ENCODE data around the gene COLEC11.

COLEC11 gene

DNA sequence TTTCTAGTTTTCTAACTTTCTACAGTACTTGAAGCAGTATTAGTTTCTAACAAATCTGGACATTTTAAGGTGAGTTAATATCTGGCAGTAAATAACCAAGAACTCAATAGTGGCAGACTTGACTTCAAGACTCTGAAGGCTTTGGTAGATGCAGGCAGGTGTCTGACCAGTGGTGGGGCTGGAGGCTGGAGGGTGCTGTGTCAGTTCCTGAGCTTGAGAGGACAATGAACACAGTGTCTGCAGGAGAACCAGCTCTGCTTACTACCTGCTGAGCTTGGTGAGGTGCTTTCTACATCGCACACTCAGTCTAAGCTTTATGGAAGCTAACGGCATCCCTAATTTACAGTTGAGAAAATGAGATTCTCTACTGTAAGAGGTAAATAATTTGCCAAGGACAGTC is 84.3 kb downstream of the COLEC11 start:
- DNase-seq = no peak

DNA sequence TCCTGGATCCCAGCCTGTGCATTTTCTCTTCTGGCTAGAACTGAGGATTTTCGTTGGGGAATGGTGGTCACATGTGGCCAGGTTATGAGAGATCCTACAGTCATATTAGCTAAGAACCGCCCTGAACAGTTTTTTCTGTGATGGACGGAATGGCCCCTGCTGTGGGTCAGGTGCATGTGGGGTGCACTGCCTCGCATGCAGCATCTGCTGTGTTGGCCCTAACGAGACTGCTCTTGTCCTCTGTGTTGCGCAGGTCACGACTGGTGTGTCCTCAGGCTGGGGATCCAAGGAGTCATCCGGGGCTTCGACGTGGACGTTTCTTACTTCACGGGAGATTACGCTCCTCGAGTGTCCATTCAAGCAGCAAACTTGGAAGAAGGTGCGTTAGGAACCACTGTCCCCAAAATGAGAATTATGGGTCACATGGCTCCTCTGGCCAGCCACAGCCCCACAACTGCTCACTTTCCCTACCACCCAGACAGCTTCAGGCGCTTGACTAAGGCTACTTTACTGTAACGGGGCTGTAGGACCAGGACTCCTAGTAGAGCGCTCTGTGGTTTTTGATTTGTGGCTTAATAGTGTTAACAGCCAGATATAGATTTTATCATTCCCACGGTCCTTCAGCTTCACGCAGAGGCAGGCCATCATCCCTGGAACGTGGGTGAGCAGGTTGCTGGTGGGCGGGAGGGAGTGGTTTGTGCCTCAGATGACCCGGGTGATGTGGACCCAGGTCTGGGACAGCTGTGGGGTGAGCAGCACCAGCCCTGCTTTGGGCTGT is 84.9 kb downstream of the COLEC11 start:
- no peak for DNase-seq

DNA sequence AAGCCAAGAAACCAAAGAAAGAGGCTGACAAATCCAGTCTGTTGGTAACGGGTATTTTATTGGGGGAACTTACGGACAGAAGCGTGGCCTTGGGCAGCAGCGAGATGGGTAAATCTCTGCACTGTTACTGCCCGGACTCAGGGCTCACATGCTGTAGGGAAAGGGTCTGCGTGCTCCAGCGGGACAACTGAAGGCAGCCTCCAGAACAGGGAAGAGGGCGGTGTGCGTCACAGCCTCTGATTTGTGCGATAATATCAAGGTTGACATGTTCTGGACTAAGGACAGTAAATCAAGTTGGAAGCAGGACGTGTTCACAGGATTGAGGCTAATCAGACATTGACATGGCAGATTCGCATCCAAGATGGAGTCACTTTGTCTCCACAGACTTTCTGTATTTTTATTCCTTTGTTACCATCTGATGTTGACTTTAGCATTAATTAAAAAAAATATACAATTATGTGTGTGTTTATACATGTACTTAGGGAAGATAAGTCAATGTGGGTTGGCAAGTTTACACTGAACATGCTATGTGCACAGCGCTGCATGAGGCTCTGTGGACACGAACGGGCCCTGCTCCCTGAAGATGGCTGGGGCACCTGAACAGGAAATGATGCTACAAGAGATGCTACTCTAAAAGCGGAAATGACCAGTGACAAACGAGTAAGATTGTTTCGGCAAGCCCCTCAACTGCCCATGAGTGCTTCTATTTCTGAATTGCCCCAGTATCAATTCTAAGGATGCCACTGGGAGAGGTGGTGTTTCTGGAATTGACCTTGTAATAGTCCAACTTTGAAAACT is 85.8 kb downstream of the COLEC11 start:
- DNase-seq = no peak

DNA sequence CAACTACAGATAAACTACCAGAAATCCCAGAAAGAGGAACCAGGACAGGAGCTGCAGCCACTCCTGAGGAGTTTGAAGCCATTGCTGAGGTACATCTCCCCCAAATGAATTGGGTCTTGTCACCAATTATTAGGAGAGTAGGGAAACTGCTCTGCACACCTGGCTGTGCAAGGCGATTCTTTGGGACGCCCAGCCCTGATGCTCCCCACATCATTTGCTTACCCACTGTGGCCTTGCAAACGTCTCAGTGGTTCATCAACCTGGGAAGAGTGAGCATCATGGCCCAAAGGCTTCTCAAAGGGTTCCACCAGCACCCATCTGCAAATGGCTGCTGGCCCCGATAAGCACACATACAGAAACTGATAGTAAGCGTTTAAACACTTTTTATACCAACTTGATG is 86.7 kb downstream of the COLEC11 start:
- no peak for DNase-seq

DNA sequence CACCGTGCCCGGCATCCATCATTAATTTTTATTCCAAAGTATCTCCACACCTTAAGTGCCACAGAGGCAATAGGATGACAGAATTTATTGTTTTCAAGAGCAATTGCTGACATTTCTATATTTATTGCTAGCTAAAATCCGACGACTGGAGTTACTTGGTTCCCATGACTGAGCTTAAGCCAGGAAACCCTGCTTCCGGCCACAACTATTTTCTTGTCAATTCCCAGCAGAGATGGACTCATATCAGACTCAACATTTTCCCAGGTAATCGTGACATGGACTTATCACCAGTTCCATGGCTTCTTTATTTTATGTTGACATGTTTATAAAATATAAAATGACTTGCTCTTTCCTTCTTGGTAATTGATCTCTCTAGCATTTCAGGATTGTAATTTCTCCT is 87.9 kb downstream of the COLEC11 start:
- DNase-seq = no peak

DNA sequence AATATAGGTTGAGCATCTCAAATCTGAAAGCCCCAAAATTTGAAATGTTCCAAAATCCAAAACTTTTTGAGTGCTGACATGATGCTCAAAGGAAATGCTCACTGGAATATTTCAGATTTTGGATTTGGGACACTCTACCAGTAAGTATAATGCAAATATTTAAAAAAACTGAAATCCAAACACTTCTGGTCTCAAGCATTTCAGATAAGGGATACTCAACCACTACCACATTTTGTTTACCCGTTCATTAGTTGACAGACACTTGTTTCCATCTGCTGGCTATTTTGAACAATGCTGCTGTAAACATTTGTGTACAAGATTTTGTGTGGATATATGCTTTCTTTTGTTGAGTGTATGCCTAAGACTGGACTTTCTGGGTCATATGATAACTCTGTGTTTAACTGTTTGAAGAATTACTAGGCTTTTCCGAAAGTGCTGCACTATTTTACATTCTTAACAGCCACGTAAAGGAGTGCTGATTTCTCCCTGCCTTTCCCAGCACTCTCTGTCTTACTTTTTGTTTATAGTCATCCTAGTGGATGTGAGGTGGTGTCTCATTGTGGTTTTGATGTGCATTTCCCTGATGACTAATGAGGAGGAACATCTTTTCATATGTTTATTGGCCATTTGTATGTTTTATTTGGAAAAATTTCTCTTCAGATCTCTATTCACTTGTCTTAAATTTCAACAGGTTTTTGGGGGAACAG is 89.0 kb downstream of the COLEC11 start:
- no peak for DNase-seq

DNA sequence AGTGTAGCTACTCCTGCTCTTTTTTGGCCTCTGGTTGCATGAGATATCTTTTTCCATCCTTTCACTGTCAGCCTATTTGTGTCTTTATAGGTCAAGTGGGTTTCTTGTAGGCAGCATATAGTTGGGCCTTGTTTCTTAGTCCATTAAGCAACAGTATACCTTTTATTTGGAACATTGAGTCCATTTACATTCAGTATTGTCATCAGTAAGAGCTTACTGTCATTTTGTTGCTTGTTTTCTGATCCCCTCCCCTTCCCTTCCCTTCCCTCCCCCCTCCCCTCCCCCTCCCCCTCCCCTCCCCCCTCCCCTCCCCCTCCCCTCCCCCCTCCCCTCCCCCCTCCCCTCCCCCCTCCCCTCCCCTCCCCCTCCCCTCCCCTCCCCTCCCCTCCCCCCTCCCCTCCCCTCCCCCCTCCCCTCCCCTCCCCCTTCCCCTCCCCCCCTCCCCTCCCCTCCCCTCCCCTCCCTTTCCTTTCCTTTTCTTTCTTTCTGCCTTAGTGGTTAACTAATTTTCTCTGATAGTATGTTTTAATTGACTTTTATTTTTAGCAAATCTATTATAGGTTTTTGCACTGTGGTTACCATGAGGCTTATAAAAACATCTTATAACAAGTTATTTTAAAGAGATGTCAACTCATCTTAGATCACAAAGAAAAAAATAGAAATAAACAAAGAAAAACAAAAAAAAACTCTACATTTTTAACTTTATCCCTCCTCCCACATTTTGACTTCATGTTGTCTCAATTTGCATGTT is 95.3 kb downstream of the COLEC11 start:
- no peak for DNase-seq

DNA sequence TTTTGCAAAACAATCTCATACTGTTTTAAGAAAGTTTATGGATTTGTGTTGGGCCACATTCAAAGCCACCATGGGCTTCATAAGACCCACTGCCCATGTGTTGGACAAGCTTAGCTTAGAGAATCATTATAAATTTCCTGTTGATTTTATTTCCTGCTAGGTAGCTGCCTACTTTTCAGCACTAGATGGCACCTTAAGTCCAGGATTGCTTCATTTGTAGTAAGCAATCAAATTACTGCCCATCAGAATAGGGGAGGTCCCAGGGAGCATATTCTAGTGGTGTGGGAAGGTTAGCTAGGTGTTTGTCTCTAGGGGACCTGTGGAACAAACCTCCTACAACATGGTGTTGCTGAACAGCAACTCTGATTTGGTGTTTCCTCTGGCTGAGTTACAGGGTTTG is 97.5 kb downstream of the COLEC11 start:
- no peak for DNase-seq
